ENCODE results near the gene KCNH8.

The KCNH8 gene

DNA sequence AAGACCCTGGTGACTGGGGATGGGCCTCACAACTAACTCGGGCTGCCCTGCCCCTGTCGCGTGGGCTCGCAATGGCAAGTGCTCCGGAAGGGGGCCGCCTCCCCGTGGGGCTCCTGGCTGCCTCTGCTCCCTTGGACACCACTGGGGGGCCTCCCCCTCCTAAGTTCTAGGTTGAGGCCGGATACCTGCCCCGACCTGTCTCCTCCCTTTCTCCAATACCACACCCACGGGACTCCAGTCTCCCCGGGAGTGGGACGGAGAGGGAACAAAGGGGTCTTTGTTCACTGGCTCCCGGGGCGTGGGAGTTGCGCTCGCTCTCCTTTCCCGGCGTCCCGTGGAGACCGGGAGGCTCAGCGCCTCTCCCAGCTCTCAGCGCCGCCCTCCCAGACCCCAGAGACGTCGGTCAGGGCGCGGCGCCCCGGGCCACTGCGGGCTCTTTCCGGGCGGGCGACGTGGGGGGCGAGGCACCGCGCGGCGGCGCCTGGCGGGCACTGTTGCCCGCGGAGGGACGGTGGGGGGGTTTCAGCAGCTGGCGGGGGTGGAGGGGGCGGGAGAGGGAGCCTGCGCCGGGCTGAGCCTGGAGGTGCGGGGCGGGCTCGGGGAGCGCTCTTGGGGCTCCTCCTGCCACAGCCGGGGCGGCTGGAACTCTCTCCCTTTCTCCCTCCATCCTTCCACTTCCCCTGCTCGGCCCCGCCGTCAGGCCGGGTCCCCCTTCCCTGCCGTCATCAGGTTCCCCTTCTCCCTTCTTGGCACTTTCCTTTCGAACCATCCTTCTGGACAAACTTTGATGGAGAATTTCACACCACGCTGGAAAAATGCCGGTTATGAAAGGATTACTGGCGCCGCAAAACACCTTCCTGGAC, at the start of gene KCNH8:
TSS of gene KCNH8 (plus strand) at position 606 of the 863 bp plus-strand sequence. CDS start at position 816, 210 bp downstream.
- no peak for TF ChIP-seq GATA2 (IDR thresholded peaks at IDR 0.05; ENCODE audit: low read depth, low read length)
- no peak for TF ChIP-seq GATA3 (IDR thresholded peaks at IDR 0.05; ENCODE audit: low read depth, low read length)

DNA sequence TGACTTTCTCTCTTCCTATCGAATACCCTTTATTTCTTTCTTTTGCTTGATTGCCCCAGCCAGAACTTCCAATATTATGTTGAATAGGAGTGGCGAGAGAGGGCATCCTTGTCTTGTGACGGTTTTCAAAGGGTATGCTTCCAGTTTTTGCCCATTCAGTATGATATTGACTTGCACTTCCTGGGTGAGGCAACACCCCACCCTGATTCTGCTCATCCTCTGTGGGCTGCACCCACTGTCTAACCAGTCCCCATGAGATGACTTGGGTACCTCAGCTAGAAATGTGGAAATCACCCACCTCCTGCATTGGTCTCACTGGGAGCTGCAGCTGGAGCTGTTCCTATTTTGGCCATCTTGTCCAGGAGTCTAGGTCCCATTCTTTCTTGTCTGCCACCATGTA, 44.8 kb upstream of the KCNH8 start:
- no peak for TF ChIP-seq GATA3 (IDR thresholded peaks at IDR 0.05; ENCODE audit: low read depth, low read length)

DNA sequence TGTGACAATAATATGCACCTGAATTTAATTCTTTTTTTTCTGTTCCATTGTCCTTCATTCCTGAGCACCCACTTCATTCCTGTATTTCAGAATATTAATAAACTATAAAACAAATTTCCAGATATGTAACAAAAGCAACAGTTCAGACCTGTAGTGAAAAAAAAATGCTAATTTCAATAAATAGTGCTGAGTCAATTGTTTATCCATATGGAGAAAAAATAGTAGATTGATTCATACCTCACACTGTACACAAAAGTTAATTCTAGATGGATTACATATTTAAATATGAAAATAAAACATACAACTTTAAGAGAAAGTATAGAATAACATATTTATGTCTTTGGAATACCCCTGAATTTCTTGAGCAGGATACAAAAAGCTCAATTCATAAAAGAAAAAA, 43.9 kb upstream of the KCNH8 start:
- TF ChIP-seq GATA2 (IDR thresholded peaks at IDR 0.05; ENCODE audit: low read depth, low read length) (no peak), GATA3 (IDR thresholded peaks at IDR 0.05; ENCODE audit: low read depth, low read length) (no peak)

DNA sequence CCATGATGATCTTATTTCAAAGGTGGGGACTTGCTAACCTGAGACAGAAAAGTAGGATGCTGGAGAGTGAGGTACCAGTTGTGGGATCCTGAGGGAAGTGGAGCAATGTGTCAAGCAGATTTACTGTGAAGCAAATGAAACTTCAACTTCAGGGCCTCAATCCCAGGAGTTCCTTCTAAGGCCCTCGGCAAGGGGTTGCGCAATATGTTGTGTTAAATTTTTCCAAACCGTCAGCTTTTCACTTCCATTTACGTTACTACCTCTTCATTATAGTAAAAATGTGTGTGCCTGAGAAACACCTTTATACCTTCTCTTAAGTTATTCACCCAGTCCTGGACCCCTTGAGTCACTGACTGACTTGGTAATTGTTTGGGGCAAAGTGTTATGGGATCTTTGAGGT, 42.5 kb upstream of the KCNH8 start:
- no peak for TF ChIP-seq GATA3 (IDR thresholded peaks at IDR 0.05; ENCODE audit: low read depth, low read length)
- no peak for TF ChIP-seq GATA2 (IDR thresholded peaks at IDR 0.05; ENCODE audit: low read depth, low read length)

GRCh38 chr3:19106307-19106706, 42.0 kb upstream of the KCNH8 start:
- TF ChIP-seq GATA2 (IDR thresholded peaks at IDR 0.05; ENCODE audit: low read depth, low read length) (no peak), GATA3 (IDR thresholded peaks at IDR 0.05; ENCODE audit: low read depth, low read length) (no peak)

GRCh38 chr3:19107719-19108118, 40.6 kb upstream of the KCNH8 start:
- TF ChIP-seq GATA2 (IDR thresholded peaks at IDR 0.05; ENCODE audit: low read depth, low read length), result no peak
- no peak for TF ChIP-seq GATA3 (IDR thresholded peaks at IDR 0.05; ENCODE audit: low read depth, low read length)

DNA sequence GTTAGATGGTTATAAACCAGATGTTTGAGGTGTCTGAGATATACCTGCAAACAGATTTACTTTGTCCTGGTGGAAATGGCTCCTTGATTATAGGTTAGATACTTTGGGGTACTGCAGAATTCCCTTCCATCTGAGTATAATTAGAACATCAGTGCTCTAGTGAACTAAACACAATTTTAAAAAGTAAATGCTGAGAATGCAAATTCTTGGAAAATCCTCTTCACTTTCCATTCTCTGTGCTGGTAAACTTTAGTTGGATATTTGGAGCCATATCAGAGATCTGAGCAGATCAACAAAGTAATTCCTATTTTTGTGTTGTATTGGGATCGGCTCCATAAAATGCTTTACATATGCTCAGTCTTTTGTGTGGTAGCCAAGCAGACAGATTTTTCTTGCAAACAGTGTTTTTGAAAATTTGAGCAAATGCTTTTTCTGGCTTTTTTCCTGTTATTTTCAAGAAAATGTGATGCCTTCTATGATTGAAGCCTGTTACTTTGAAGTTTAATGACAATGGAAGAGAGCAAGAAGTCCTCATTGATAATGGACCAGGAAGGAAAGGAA, 37.9 kb upstream of the KCNH8 start:
- TF ChIP-seq GATA3 (IDR thresholded peaks at IDR 0.05; ENCODE audit: low read depth, low read length), result no peak
- no peak for TF ChIP-seq GATA2 (IDR thresholded peaks at IDR 0.05; ENCODE audit: low read depth, low read length)

DNA sequence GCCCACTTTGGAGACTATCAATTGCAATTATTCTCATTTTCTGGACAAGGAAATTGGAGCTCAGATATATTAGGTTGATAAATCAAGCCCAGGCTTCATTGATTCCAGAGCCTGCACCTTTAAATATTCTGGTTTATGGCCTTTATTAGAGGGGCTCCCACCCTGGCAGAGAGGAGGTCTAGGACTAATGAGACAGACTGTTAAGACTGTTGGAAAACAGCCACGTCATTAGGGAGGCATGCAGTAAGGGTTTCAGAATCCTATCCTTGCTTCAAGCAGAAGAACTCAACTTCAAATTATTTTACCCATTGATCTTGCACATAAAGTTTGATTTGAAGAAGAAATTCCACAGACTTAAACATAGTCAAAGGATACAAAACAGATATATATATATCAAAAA, 33.8 kb upstream of the KCNH8 start:
- TF ChIP-seq GATA3 (IDR thresholded peaks at IDR 0.05; ENCODE audit: low read depth, low read length) (no peak), GATA2 (IDR thresholded peaks at IDR 0.05; ENCODE audit: low read depth, low read length) (no peak)

- TF ChIP-seq GATA2 (IDR thresholded peaks at IDR 0.05; ENCODE audit: low read depth, low read length) (no peak), GATA3 (IDR thresholded peaks at IDR 0.05; ENCODE audit: low read depth, low read length) (no peak)
Observed at GRCh38 chr3:19116239-19116638, 32.1 kb upstream of the KCNH8 start.

DNA sequence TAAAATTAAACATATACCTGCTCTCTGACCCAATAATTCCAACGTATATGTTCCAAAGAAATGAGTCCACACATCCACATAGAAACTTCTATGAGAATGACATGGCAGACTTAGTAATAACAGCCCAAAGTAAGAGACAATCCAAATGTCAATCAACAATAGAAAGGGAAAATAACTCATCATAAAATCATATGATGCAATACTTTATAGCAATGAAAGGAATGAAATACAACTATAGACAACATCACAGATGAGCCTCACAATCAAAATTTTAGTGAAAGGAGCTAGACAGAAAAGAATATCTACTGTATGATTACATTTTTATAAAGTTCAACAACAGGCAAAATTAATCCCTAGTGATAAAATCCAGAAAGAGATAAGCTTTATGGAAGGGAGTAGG, 23.6 kb upstream of the KCNH8 start:
- no peak for TF ChIP-seq GATA2 (IDR thresholded peaks at IDR 0.05; ENCODE audit: low read depth, low read length)
- TF ChIP-seq GATA3 (IDR thresholded peaks at IDR 0.05; ENCODE audit: low read depth, low read length), result no peak

- TF ChIP-seq GATA2 (IDR thresholded peaks at IDR 0.05; ENCODE audit: low read depth, low read length), result no peak
- TF ChIP-seq GATA3 (IDR thresholded peaks at IDR 0.05; ENCODE audit: low read depth, low read length), result no peak
Observed at GRCh38 chr3:19139863-19140262, 8.4 kb upstream of the KCNH8 start.

DNA sequence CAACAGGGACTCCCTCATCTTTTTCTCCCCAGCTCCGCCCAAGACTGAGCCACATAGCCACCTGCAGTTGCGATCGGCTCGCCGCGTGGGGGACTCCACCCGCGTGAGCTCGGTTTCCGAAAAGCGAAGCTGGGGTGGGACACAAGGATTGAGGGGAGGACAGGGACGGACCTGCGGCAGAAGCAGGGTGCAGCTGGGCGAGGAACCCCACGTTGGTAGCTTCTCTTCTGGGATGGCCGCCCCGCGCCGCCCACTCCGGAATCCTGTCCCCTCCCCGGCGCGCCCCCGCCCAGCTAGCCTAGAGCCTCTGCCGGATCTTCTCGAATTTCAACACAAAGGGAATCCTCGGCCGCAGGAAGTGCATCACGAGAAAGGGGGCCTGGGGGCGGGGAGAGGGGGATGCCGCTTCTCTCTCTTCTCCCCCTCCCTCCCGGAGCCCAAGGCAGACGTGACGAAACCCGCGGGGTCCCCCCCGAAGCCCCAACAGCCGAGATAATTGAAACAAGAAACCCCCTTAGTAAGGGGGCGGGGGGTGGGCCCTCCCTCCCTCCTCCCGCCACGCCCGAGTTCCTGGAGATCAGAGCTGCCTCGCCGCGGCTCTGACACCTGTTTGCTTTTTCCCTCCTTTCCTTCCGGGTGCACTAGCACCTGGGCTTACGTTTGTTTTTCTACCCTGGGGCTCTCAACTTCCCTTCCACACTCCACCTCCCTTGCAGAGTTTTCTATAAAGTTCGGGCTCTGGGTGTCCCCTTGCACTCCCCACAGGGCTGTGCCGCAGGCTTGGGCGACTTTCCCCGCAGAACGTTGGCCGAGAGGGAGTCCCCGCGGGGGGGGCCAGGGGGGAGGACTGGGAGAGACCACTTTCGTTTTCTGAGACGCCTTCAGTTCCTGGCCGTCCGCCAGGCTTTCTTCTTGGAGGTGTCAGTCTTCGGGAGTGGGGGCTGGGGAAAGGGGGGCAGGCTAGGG, 1.3 kb upstream of the KCNH8 start:
- TF ChIP-seq GATA3 (IDR thresholded peaks at IDR 0.05; ENCODE audit: low read depth, low read length) (no peak), GATA2 (IDR thresholded peaks at IDR 0.05; ENCODE audit: low read depth, low read length) (no peak; the same call in 1 of the 2 replicates)

- TF ChIP-seq GATA2 (IDR thresholded peaks at IDR 0.05; ENCODE audit: low read depth, low read length) (no peak), GATA3 (IDR thresholded peaks at IDR 0.05; ENCODE audit: low read depth, low read length) (no peak)
Observed at GRCh38 chr3:19148768-19149091, 420 bp downstream of the KCNH8 start.

DNA sequence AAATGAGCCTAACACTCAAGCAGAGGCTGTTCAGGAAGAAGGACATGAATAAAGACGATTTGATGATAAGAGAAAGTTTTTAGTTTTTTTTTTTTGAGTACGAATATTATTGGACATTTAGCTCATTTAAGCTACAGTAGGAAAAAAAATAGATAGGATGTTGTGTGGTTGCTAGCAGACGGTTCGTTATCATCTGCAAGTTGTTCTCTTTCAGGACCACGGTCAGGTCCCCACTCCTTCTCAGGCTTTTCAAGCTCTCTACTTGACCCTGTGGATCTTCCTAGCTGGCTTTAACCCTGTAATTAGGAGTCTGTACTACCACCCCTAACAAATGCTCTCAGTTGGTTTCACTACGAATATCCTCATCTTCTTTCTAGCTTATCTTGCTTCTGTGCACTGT, 1.1 kb downstream of the KCNH8 start:
- TF ChIP-seq GATA2 (IDR thresholded peaks at IDR 0.05; ENCODE audit: low read depth, low read length) (no peak), GATA3 (IDR thresholded peaks at IDR 0.05; ENCODE audit: low read depth, low read length) (no peak)

Data from SH-SY5Y (cell line).